ENCODE data around the gene ANKRD13A.

The ANKRD13A gene

GRCh38 chr12:110088936-110089335, 89.7 kb downstream of the ANKRD13A start:
- Histone ChIP-seq H3K9me3 (ENCODE audit: control insufficient read depth, insufficient read depth, low read length) (no peaks in the 10 kb centered on the region), H3K4me3 (ENCODE audit: low read depth, low read length) (no peak overlapping the region), H3K27ac (ENCODE audit: low read depth, low read length) (no peak overlapping the region), H3K36me3 (ENCODE audit: control insufficient read depth, insufficient read depth, low read length) (no peaks in the 10 kb centered on the region), H3K4me1 (ENCODE audit: control insufficient read depth, insufficient read depth, low read length) (no peaks in the 10 kb centered on the region), H3K27me3 (ENCODE audit: control insufficient read depth, insufficient read depth, low read length) (no peaks in the 10 kb centered on the region), H3K9ac (ENCODE audit: low read depth, low read length) (no peak overlapping the region)

Measured in HUES48 (cell line).